Hepatocyte (in vitro differentiated cells): ENCODE data around the gene MRE11. TPM values are rescaled to one million over a fixed set of nuclear protein-coding genes. Genes with fewer than 3 reads are reported as not detected.
A peak's percentile ranks its signal among the peaks of the same experiment; 100 is the strongest.

Experiments used
- DNase-seq: peaks from one replicate; pipeline ENCODE4 v3.0.0-alpha.2; 2016; ENCODE audit warnings: low spot score
- H2AFZ ChIP-seq: fragments of 200-600 bp; sonication (generic); 2 replicates; pipeline ENCODE4 v1.6.0; 2016; ENCODE audit warnings: antibody characterized with exemption, mild to moderate bottlenecking
- H3K27ac ChIP-seq: fragments of 200-600 bp; sonication (generic); 2 replicates; pipeline ENCODE4 v1.5.1; 2016; ENCODE audit warnings: mild to moderate bottlenecking
- H3K27me3 ChIP-seq: fragments of 200-600 bp; sonication (generic); 2 replicates; pipeline ENCODE4 v1.6.1; 2016
- H3K36me3 ChIP-seq: fragments of 200-600 bp; sonication (generic); replicated peaks from 2 replicates; pipeline ENCODE4 v1.5.1; 2016; ENCODE audit warnings: low read depth; ENCODE audit not compliant: insufficient read depth
- H3K4me1 ChIP-seq: fragments of 200-600 bp; sonication (generic); 2 replicates; pipeline ENCODE4 v1.5.1; 2016; ENCODE audit warnings: mild to moderate bottlenecking, moderate library complexity; ENCODE audit not compliant: insufficient read depth
- H3K4me2 ChIP-seq: fragments of 200-600 bp; sonication (generic); 2 replicates; pipeline ENCODE4 v1.6.0; 2016
- H3K4me3 ChIP-seq: fragments of 200-600 bp; sonication (generic); 2 replicates; pipeline ENCODE4 v1.5.1; 2016; ENCODE audit warnings: mild to moderate bottlenecking
- H3K79me2 ChIP-seq: fragments of 200-600 bp; sonication (generic); 2 replicates; pipeline ENCODE4 v1.6.0; 2017; ENCODE audit warnings: mild to moderate bottlenecking
- H3K9me2 ChIP-seq: fragments of 200-600 bp; sonication (generic); replicated peaks from 2 replicates; pipeline ENCODE4 v1.6.0; 2017; ENCODE audit warnings: mild to moderate bottlenecking; ENCODE audit not compliant: insufficient read depth
- H3K9me3 ChIP-seq: fragments of 200-600 bp; sonication (generic); 2 replicates; pipeline ENCODE4 v1.5.1; 2016; ENCODE audit warnings: low read depth, mild to moderate bottlenecking
- H4K20me1 ChIP-seq: fragments of 200-600 bp; sonication (generic); 2 replicates; pipeline ENCODE4 v1.6.0; 2016; ENCODE audit warnings: mild to moderate bottlenecking; ENCODE audit not compliant: insufficient read depth, poor library complexity, severe bottlenecking
- EZH2 ChIP-seq: fragments of 200-600 bp; sonication (generic); IDR thresholded peaks from 2 replicates; pipeline ENCODE4 v1.6.1; 2016; ENCODE audit warnings: antibody characterized with exemption, mild to moderate bottlenecking, borderline replicate concordance
- EZH2phosphoT487 ChIP-seq: fragments of 200-600 bp; sonication (generic); IDR thresholded peaks from one replicate; pipeline ENCODE4 v1.6.1; 2018; ENCODE audit warnings: antibody characterized with exemption, mild to moderate bottlenecking, low read depth, moderate library complexity; ENCODE audit not compliant: unreplicated experiment, severe bottlenecking
- WGBS: methylation state at CpG from one replicate; pipeline ENCODE4 v1.1.6; 2016; ENCODE audit warnings: low lambda C conversion rate; ENCODE audit errors: missing lambda C conversion rate; 5-methylcytosine and 5-hydroxymethylcytosine counted together
- polyA plus RNA-seq: library from polyadenylated mRNA; unstranded; fragments of >200 nt; fragmentation: Nextera tagmentation; extraction: Ambion mirVana; gene quantifications from 2 replicates; pipeline ENCODE4 v1.2.1, GENCODE V29; 2016
- total RNA-seq: library from RNA; depleted of rRNA; stranded (reverse); fragments of >200 nt; gene quantifications from 2 replicates; pipeline ENCODE4 v1.2.3, GENCODE V29; 2014
- TF ChIP-seq, protein P1 (sequence below): fragments of 200-600 bp; sonication (generic); IDR thresholded peaks from 2 replicates; pipeline ENCODE4 v1.5.1; 2016; ENCODE audit warnings: antibody characterized with exemption, mild to moderate bottlenecking; ENCODE audit not compliant: poor library complexity

The MRE11 gene
- total and polyA plus RNA-seq, 2 experiments from 2014 or later: 9.4 to 17.6 TPM

DNA sequence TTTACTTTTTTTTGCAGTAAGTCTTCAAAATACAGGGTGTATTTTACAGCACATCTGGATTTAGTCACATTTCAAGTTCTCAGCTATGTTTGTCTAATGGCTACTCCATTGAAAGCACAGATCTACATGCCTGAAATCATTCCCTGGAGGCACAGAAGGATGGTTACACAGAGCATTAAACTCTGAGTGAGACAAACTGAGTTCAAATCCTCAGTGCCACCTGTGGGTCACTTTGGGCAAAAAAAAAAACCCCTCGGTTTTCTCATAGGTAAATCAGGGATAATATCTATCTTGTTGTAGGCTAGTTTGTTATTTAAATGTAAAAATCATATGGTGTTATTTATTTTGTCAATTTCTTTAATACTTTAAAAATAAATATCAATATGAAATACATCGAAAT, 7.9 kb upstream of the MRE11 start:
- Histone ChIP-seq H3K27ac (no peak overlapping the region), H3K4me2 (no peak overlapping the region), H3K9me3 (no peaks in the 10 kb centered on the region), H2AFZ (no peak overlapping the region), H3K9me2 (no peaks in the 10 kb centered on the region), H3K4me1 (no peaks in the 10 kb centered on the region), H3K79me2 (no peaks in the 10 kb centered on the region), H3K36me3 (no peaks in the 10 kb centered on the region), H4K20me1 (no peaks in the 10 kb centered on the region), H3K27me3 (no peaks in the 10 kb centered on the region), H3K4me3 (no peak overlapping the region)
- TF ChIP-seq, protein P1, sequence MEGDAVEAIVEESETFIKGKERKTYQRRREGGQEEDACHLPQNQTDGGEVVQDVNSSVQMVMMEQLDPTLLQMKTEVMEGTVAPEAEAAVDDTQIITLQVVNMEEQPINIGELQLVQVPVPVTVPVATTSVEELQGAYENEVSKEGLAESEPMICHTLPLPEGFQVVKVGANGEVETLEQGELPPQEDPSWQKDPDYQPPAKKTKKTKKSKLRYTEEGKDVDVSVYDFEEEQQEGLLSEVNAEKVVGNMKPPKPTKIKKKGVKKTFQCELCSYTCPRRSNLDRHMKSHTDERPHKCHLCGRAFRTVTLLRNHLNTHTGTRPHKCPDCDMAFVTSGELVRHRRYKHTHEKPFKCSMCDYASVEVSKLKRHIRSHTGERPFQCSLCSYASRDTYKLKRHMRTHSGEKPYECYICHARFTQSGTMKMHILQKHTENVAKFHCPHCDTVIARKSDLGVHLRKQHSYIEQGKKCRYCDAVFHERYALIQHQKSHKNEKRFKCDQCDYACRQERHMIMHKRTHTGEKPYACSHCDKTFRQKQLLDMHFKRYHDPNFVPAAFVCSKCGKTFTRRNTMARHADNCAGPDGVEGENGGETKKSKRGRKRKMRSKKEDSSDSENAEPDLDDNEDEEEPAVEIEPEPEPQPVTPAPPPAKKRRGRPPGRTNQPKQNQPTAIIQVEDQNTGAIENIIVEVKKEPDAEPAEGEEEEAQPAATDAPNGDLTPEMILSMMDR: no peak
- TF ChIP-seq EZH2: no peak
- no peak for TF ChIP-seq EZH2phosphoT487
- no peak for DNase-seq
- 74% methylated on average over 2 of the region's 2 CpGs for WGBS

DNA sequence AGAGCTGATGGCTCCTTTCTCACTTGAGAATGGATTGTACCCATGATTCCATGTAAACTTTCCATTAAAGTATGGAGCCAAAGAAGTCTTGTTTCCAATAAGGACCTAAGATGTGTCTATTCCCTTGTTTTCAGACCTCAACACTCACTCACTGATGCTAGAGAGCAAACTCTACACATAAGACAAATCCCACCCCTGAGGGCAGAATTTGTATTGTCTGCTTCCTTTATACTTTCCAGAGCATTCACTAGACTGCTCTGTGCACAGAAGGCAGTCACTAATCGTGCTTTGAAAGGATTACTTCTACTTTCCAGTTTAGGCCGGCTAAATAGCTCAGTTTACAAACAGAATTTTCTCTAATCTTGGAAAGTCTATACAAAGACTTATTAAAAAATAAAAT, 6.5 kb upstream of the MRE11 start:
- peaks cover under 1% of the 10 kb centered on the region for H3K4me1 ChIP-seq
- no peak for TF ChIP-seq EZH2phosphoT487
- no peak for TF ChIP-seq EZH2
- TF ChIP-seq, protein P1: no peak
- H3K27ac ChIP-seq: no peak overlapping the region
- H3K36me3 ChIP-seq: no peaks in the 10 kb centered on the region
- H2AFZ ChIP-seq: no peak overlapping the region
- H3K4me3 ChIP-seq: no peak overlapping the region
- H3K79me2 ChIP-seq: peaks cover 1% of the 10 kb centered on the region
- no peak for DNase-seq
- WGBS: 78% methylated on average over 2 of the region's 2 CpGs
- no peaks in the 10 kb centered on the region for H3K9me2 ChIP-seq
- H3K27me3 ChIP-seq: no peaks in the 10 kb centered on the region
- no peaks in the 10 kb centered on the region for H3K9me3 ChIP-seq
- no peaks in the 10 kb centered on the region for H4K20me1 ChIP-seq
- no peak overlapping the region for H3K4me2 ChIP-seq

DNA sequence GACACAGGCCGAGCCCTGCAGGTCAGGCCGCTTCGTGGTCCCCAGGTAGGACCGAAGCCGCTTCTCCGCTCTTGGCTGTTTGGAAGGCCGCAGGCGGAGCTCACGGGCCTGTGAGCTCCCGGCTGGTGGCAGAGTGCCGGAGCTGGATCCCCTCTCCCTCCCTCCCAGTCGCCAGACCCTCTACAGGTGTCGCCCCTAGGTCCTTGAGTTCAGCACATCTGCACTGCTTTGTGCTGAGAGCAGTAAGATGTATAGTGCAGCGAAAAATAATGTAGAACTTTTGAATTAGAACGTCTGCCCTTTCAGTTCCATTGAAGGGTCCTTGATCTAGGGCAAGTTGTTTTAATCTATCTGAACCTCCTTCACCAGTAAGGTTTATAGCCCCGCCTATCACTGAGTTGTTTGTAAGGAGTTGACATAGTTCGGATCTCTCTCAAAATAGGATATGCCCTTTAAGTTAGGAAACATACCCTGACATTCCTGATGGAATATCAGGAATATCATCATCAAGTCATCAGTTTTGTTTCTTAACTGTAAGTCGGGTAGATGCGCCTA, 559 bp upstream of the MRE11 start:
- DNase-seq: no peak
- peaks cover 8% of the 10 kb centered on the region for H3K4me1 ChIP-seq

More for the DNA sequence above, 559 bp upstream of the MRE11 start:
- Histone ChIP-seq H3K27me3 (no peaks in the 10 kb centered on the region), H3K4me3 (peak overlapping the region; percentile 60), H3K4me2 (peak overlapping the region; percentile 77), H3K9me2 (no peaks in the 10 kb centered on the region), H4K20me1 (no peaks in the 10 kb centered on the region), H3K36me3 (no peaks in the 10 kb centered on the region), H3K79me2 (peaks cover 33% of the 10 kb centered on the region), H3K27ac (peak overlapping the region; percentile 73), H3K9me3 (no peaks in the 10 kb centered on the region), H2AFZ (peak overlapping the region; percentile 71)
- TF ChIP-seq, protein P1: no peak
- TF ChIP-seq EZH2phosphoT487 (no peak), EZH2 (no peak)
- WGBS: 5% methylated on average over 19 of the region's 19 CpGs
